Measurements from ENCODE around the gene KBTBD7. TPM values are rescaled to one million over a fixed set of nuclear protein-coding genes. Genes with fewer than 3 reads are reported as not detected.

The KBTBD7 gene
- total RNA-seq, 1 experiment from 2014 or later: 10.2 TPM

- H3K27ac ChIP-seq (ENCODE audit: low read depth, low read length, poor library complexity, severe bottlenecking): no peak overlapping the region
- H3K36me3 ChIP-seq (ENCODE audit: insufficient read depth, low read length, poor library complexity, severe bottlenecking): no peaks in the 10 kb centered on the region
- H3K27me3 ChIP-seq (replicated peaks; ENCODE audit: insufficient read depth, low read depth, low read length, poor library complexity): no peaks in the 10 kb centered on the region
- ChIA-PET CTCF (no interaction called here), POLR2A (ENCODE audit: low non-redundant PET) (no interaction called here)
- H3K9me3 ChIP-seq (ENCODE audit: low read depth, low read length, poor library complexity, severe bottlenecking): peaks cover 1% of the 10 kb centered on the region
- no peaks in the 10 kb centered on the region for H3K4me1 ChIP-seq (ENCODE audit: insufficient read depth, low read length, poor library complexity, severe bottlenecking)
- intact Hi-C loops (cut with micrococcal nuclease; ENCODE audit: unreplicated experiment): no loop called here
- TF ChIP-seq EZH2 (IDR thresholded peaks at IDR 0.05; ENCODE audit: borderline replicate concordance, low read depth, low read length, poor library complexity, severe bottlenecking): no peak
- no peak for TF ChIP-seq CTCF (conservative IDR thresholded peaks at IDR 0.05; ENCODE audit: low read depth, low read length)
- DNase-seq (ENCODE audit: low spot score): no peak
- no TSS peak for BruUV-seq (replicated peaks)
- no peak overlapping the region for H3K4me3 ChIP-seq (ENCODE audit: low read depth, low read length, poor library complexity, severe bottlenecking)
Measured at GRCh38 chr13:41157048-41157717, 37.2 kb downstream of the KBTBD7 start.

- DNase-seq (ENCODE audit: low spot score): no peak
- ChIA-PET CTCF (no interaction called here), POLR2A (ENCODE audit: low non-redundant PET) (no interaction called here)
- Histone ChIP-seq H3K36me3 (ENCODE audit: insufficient read depth, low read length, poor library complexity, severe bottlenecking) (no peaks in the 10 kb centered on the region), H3K4me1 (ENCODE audit: insufficient read depth, low read length, poor library complexity, severe bottlenecking) (no peaks in the 10 kb centered on the region), H3K27me3 (replicated peaks; ENCODE audit: insufficient read depth, low read depth, low read length, poor library complexity) (no peaks in the 10 kb centered on the region), H3K9me3 (ENCODE audit: low read depth, low read length, poor library complexity, severe bottlenecking) (peaks cover 7% of the 10 kb centered on the region), H3K4me3 (ENCODE audit: low read depth, low read length, poor library complexity, severe bottlenecking) (no peak overlapping the region), H3K27ac (ENCODE audit: low read depth, low read length, poor library complexity, severe bottlenecking) (no peak overlapping the region)
- intact Hi-C loops (cut with micrococcal nuclease; ENCODE audit: unreplicated experiment): no loop called here
- no TSS peak for BruUV-seq (replicated peaks)
- TF ChIP-seq CTCF (conservative IDR thresholded peaks at IDR 0.05; ENCODE audit: low read depth, low read length): no peak
- no peak for TF ChIP-seq EZH2 (IDR thresholded peaks at IDR 0.05; ENCODE audit: borderline replicate concordance, low read depth, low read length, poor library complexity, severe bottlenecking)
Measured at GRCh38 chr13:41156620-41157019, 37.7 kb downstream of the KBTBD7 start.

GRCh38 chr13:41154042-41154441 is 40.3 kb downstream of the KBTBD7 start:
- Histone ChIP-seq H3K27me3 (replicated peaks; ENCODE audit: insufficient read depth, low read depth, low read length, poor library complexity) (no peaks in the 10 kb centered on the region), H3K4me3 (ENCODE audit: low read depth, low read length, poor library complexity, severe bottlenecking) (no peak overlapping the region), H3K4me1 (ENCODE audit: insufficient read depth, low read length, poor library complexity, severe bottlenecking) (no peaks in the 10 kb centered on the region), H3K9me3 (ENCODE audit: low read depth, low read length, poor library complexity, severe bottlenecking) (peaks cover 22% of the 10 kb centered on the region), H3K36me3 (ENCODE audit: insufficient read depth, low read length, poor library complexity, severe bottlenecking) (no peaks in the 10 kb centered on the region), H3K27ac (ENCODE audit: low read depth, low read length, poor library complexity, severe bottlenecking) (no peak overlapping the region)
- no TSS peak for BruUV-seq (replicated peaks)
- ChIA-PET CTCF (no interaction called here), POLR2A (ENCODE audit: low non-redundant PET) (interaction anchor here (0.6 kb wide), 1 partner anchor 560 kb away, joined by 5 read pairs; no protein-coding TSS in a partner anchor)
- TF ChIP-seq CTCF (conservative IDR thresholded peaks at IDR 0.05; ENCODE audit: low read depth, low read length) (no peak), EZH2 (IDR thresholded peaks at IDR 0.05; ENCODE audit: borderline replicate concordance, low read depth, low read length, poor library complexity, severe bottlenecking) (no peak)
- DNase-seq (ENCODE audit: low spot score): no peak
- intact Hi-C loops (cut with micrococcal nuclease; ENCODE audit: unreplicated experiment): no loop called here

All from A673 (cell line).